ENCODE measurements around the gene DNAJC21. TPM values are rescaled to one million over a fixed set of nuclear protein-coding genes. Genes with fewer than 3 reads are reported as not detected.

DNAJC21 gene
- total RNA-seq, 4 donors from 2014 or later: 12.7 to 34.8 (median 26.6) TPM

DNA sequence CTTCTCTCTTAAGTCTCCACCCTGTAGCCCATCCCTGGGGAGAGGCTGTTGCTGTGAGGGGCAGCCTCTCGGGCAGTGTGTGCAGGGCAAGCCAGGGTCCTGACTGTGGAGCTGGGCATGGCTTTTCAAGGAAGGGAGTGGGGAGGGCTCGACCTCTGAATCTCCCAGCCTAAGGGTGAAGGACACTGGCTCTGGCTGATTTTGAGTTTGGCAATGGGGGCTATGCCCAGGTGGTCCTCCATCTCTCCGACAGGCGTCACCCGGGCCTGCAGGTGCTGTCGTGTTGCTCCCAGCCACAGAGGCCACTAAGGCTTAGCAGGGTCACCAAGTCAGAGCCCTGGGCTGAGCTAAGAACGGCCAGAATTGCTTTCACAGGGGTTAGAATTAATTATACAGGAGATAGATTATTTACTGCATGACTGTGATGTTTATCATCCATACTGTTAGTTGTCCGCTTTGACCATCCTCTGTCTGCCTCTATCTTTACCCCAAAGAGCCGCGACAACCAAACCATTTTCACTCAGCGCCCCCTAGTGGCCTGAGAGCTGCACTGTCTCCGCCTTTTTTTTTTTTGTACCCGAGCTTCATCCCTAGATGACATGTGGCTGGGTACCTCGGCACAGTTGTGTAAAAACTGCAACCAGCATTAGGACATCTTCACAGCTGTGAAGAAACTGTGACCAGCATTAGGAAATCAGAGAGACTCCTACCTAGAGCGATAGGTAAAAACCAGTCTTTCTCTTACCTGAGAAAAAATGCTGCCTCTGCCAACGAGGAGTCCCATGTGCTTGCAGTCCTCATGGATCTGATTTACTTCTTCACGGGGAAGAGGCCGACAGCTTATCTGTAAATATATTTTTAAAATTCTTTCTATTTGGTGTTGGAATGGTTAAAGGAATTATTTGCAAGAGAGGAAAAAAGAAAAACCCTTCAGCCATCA lies 73.9 kb downstream of the DNAJC21 start:
- peak; percentile 50 for DNase-seq
- H3K27me3 ChIP-seq: peaks cover 6% of the 10 kb centered on the region
- H3K4me3 ChIP-seq: no peak overlapping the region
- 41 to 42% methylated on average over 4 to 18 of the region's 18 CpGs for WGBS, 2 donors (ENCODE audit: low coverage in 1 of 2)
- in situ Hi-C loops (cut with MboI; ENCODE audit: low pct_ligation_motif_present in 1 of 4, low pct_unique_long_range_greater_than_20kb in 1 of 4, low sequenced_read_pairs in 3 of 4): loop anchor here in 1 of 4 donors (25.0 kb wide), 1 partner anchor 516 kb away; no protein-coding TSS in a partner anchor
- no peaks in the 10 kb centered on the region for H3K36me3 ChIP-seq
- H3K4me1 ChIP-seq: no peaks in the 10 kb centered on the region
- intact Hi-C loops (cut with DNase I; ENCODE audit: low total_unique reads): no loop called here
- H3K9me3 ChIP-seq: no peaks in the 10 kb centered on the region
- no peak overlapping the region for H3K27ac ChIP-seq
- TF ChIP-seq POLR2AphosphoS5 (IDR thresholded peaks at IDR 0.05) (no peak), EP300 (IDR thresholded peaks at IDR 0.05; ENCODE audit: low read depth) (no peak)
- TF ChIP-seq, protein P1, sequence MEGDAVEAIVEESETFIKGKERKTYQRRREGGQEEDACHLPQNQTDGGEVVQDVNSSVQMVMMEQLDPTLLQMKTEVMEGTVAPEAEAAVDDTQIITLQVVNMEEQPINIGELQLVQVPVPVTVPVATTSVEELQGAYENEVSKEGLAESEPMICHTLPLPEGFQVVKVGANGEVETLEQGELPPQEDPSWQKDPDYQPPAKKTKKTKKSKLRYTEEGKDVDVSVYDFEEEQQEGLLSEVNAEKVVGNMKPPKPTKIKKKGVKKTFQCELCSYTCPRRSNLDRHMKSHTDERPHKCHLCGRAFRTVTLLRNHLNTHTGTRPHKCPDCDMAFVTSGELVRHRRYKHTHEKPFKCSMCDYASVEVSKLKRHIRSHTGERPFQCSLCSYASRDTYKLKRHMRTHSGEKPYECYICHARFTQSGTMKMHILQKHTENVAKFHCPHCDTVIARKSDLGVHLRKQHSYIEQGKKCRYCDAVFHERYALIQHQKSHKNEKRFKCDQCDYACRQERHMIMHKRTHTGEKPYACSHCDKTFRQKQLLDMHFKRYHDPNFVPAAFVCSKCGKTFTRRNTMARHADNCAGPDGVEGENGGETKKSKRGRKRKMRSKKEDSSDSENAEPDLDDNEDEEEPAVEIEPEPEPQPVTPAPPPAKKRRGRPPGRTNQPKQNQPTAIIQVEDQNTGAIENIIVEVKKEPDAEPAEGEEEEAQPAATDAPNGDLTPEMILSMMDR (IDR thresholded peaks at IDR 0.05): peak; percentile 62 to 89 (median 86)

DNA sequence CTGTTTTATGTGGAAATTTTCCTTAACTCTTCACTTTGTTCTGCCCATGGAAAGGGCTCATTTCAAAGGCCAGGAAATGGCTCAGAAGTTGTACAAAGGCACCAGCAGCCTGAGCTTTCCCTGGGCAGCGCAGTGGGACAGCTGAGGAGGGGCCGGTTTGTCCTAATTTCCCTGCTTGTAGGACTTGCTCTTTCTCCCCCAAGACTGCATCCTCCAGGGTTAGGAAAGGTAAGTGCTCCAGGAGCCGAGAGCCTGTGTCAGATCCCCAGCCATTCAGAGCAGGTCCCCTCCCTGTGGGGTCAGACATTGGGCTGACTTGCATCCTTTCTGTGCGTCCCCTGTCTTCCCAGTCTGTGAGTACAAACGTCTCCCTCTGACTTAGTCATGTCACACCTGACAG lies 74.8 kb downstream of the DNAJC21 start:
- 79% methylated on average over 5 of the region's 5 CpGs; no CpG with 5 or more reads in 1 of the 2 donors for WGBS, 2 donors (ENCODE audit: low coverage in 1 of 2)
- Histone ChIP-seq H3K4me3 (no peak overlapping the region), H3K9me3 (no peaks in the 10 kb centered on the region), H3K36me3 (no peaks in the 10 kb centered on the region), H3K4me1 (no peaks in the 10 kb centered on the region), H3K27ac (no peak overlapping the region), H3K27me3 (peaks cover 6% of the 10 kb centered on the region)
- TF ChIP-seq POLR2AphosphoS5 (IDR thresholded peaks at IDR 0.05) (no peak), EP300 (IDR thresholded peaks at IDR 0.05; ENCODE audit: low read depth) (no peak), POLR2A (IDR thresholded peaks at IDR 0.05) (no peak)
- TF ChIP-seq, protein P1 (IDR thresholded peaks at IDR 0.05): no peak
- in situ Hi-C loops (cut with MboI; ENCODE audit: low pct_ligation_motif_present in 1 of 4, low pct_unique_long_range_greater_than_20kb in 1 of 4, low sequenced_read_pairs in 3 of 4): loop anchor here in 1 of 4 donors (25.0 kb wide), 1 partner anchor 517 kb away; no protein-coding TSS in a partner anchor
- DNase-seq: no peak
- intact Hi-C loops (cut with DNase I; ENCODE audit: low total_unique reads): no loop called here

DNA sequence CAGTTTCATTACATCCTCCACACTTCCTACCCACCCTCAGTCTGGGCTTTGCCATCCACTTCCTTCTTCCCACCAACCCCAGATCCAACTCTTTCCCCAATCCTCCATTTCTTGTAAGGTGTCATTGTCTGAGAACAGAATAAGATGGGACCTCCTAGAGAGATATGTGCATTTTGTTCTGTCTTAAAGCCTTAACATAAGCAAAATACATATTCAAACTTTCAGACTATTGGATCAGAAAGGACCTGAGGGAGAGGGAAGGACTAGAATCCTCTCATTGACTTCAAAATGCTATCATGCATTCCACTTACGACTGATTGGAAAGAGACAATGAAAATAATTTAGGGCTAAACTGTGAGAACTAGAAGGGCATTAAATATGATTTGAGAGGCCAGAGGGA lies 75.4 kb downstream of the DNAJC21 start:
- no peak overlapping the region for H3K27ac ChIP-seq
- in situ Hi-C loops (cut with MboI; ENCODE audit: low pct_ligation_motif_present in 1 of 4, low pct_unique_long_range_greater_than_20kb in 1 of 4, low sequenced_read_pairs in 3 of 4): loop anchor here in 1 of 4 donors (25.0 kb wide), 1 partner anchor 517 kb away; no protein-coding TSS in a partner anchor
- DNase-seq: no peak
- TF ChIP-seq POLR2A (IDR thresholded peaks at IDR 0.05) (no peak), POLR2AphosphoS5 (IDR thresholded peaks at IDR 0.05) (no peak), EP300 (IDR thresholded peaks at IDR 0.05; ENCODE audit: low read depth) (no peak)
- TF ChIP-seq, protein P1 (IDR thresholded peaks at IDR 0.05): no peak
- H3K9me3 ChIP-seq: no peaks in the 10 kb centered on the region
- intact Hi-C loops (cut with DNase I; ENCODE audit: low total_unique reads): no loop called here
- no peak overlapping the region for H3K4me3 ChIP-seq
- peaks cover 6% of the 10 kb centered on the region for H3K27me3 ChIP-seq
- no peaks in the 10 kb centered on the region for H3K4me1 ChIP-seq
- H3K36me3 ChIP-seq: no peaks in the 10 kb centered on the region
- 87% methylated on average over 1 of the region's 1 CpG; no CpG with 5 or more reads in 1 of the 2 donors for WGBS, 2 donors (ENCODE audit: low coverage in 1 of 2)

Other genes starting within 250 kb of the DNAJC21 start
- under 1 TPM in 2 of 4 donors, not detected in 2; 0.27 to 0.32 TPM for gene TTC23L, start 90.4 kb upstream of the DNAJC21 start, total RNA-seq
- 10 to 100 TPM in 3 of 4 donors, 1 to 10 TPM in 1; 9.0 to 14.4 (median 11.6) TPM for gene RAD1, start 14.1 kb upstream of the DNAJC21 start, total RNA-seq
- gene BRIX1, start 13.8 kb upstream of the DNAJC21 start, total RNA-seq: 10 to 100 TPM in 2 of 4 donors, 1 to 10 TPM in 2; 1.5 to 15.6 (median 7.5) TPM
- not detected for gene AGXT2, start 118.4 kb downstream of the DNAJC21 start, total RNA-seq

Measured in transverse colon (tissue), 4 donors.